H9 (cell line): ENCODE measurements around the gene PLXNC1. TPM values are rescaled to one million over a fixed set of nuclear protein-coding genes. Genes with fewer than 3 reads are reported as not detected.

Experiments used
- DNase-seq: peaks from one replicate; pipeline ENCODE4 v3.0.0-alpha.2; 2017
- H2AFZ ChIP-seq: one replicate; pipeline ENCODE4 v1.6.1; 2013; ENCODE audit warnings: mild to moderate bottlenecking, low read length, control low read depth, moderate library complexity
- H2AK5ac ChIP-seq: 2 replicates; pipeline ENCODE4 v1.6.1; 2013; ENCODE audit warnings: low read length, control low read depth, mixed read lengths; ENCODE audit not compliant: insufficient read length
- H2BK120ac ChIP-seq: one replicate; pipeline ENCODE4 v1.6.1; 2013; ENCODE audit warnings: low read depth, mild to moderate bottlenecking, low read length, control low read depth, inconsistent platforms; ENCODE audit not compliant: poor library complexity, severe bottlenecking
- H2BK12ac ChIP-seq: 2 replicates; pipeline ENCODE4 v1.6.1; 2013; ENCODE audit warnings: low read length, control low read depth, mixed read lengths, low read depth; ENCODE audit not compliant: insufficient read length
- H2BK15ac ChIP-seq: 2 replicates; pipeline ENCODE4 v1.6.1; 2013; ENCODE audit warnings: low read depth, low read length, control low read depth
- H2BK20ac ChIP-seq: one replicate; pipeline ENCODE4 v1.6.1; 2013; ENCODE audit warnings: low read depth, mild to moderate bottlenecking, low read length, control low read depth, inconsistent platforms; ENCODE audit not compliant: poor library complexity, severe bottlenecking
- H2BK5ac ChIP-seq: 2 replicates; pipeline ENCODE4 v1.6.1; 2013; ENCODE audit warnings: low read length, control low read depth, mixed read lengths; ENCODE audit not compliant: insufficient read length
- H3K14ac ChIP-seq: 2 replicates; pipeline ENCODE4 v1.6.1; 2013; ENCODE audit warnings: low read length, control low read depth; ENCODE audit not compliant: insufficient read depth
- H3K18ac ChIP-seq: 2 replicates; pipeline ENCODE4 v1.6.1; 2013; ENCODE audit warnings: low read depth, mild to moderate bottlenecking, mixed read lengths, low read length, control low read depth; ENCODE audit not compliant: insufficient read length
- H3K23ac ChIP-seq: 2 replicates; pipeline ENCODE4 v1.6.1; 2013; ENCODE audit warnings: low read length, control low read depth, mixed read lengths, low read depth; ENCODE audit not compliant: insufficient read length
- H3K23me2 ChIP-seq: 2 replicates; pipeline ENCODE4 v1.6.1; 2013; ENCODE audit warnings: low read depth, mild to moderate bottlenecking, mixed read lengths, low read length, control low read depth; ENCODE audit not compliant: insufficient read length, poor library complexity, severe bottlenecking
- H3K27ac ChIP-seq: 2 replicates; pipeline ENCODE4 v1.5.1; 2013; ENCODE audit warnings: low read length, control low read depth, mixed read lengths, low read depth; ENCODE audit not compliant: insufficient read length
- H3K27me3 ChIP-seq: 2 replicates; pipeline ENCODE4 v1.6.1; 2013; ENCODE audit warnings: low read length, control low read depth, inconsistent platforms; ENCODE audit not compliant: insufficient read depth
- H3K4ac ChIP-seq: 2 replicates; pipeline ENCODE4 v1.6.1; 2013; ENCODE audit warnings: low read depth, mild to moderate bottlenecking, control low read depth, inconsistent platforms, low read length, moderate library complexity
- H3K4me1 ChIP-seq: 2 replicates; pipeline ENCODE4 v1.6.1; 2013; ENCODE audit warnings: low read length, control low read depth, inconsistent platforms; ENCODE audit not compliant: insufficient read depth
- H3K4me2 ChIP-seq: 2 replicates; pipeline ENCODE4 v1.6.1; 2013; ENCODE audit warnings: low read length, control low read depth, mixed read lengths; ENCODE audit not compliant: insufficient read length, insufficient read depth
- H3K56ac ChIP-seq: 2 replicates; pipeline ENCODE4 v1.6.1; 2013; ENCODE audit warnings: low read depth, mild to moderate bottlenecking, mixed read lengths, low read length, control low read depth; ENCODE audit not compliant: insufficient read length
- H3K79me1 ChIP-seq: 2 replicates; pipeline ENCODE4 v1.6.1; 2013; ENCODE audit warnings: low read depth, mild to moderate bottlenecking, moderate library complexity, low read length, control low read depth, inconsistent platforms; ENCODE audit not compliant: insufficient read depth, poor library complexity, severe bottlenecking
- H3K79me2 ChIP-seq: 2 replicates; pipeline ENCODE4 v1.6.1; 2013; ENCODE audit warnings: low read length, control low read depth, inconsistent platforms; ENCODE audit not compliant: insufficient read depth
- H3K9ac ChIP-seq: 2 replicates; pipeline ENCODE4 v1.6.1; 2013; ENCODE audit warnings: low read length, control low read depth, mixed read lengths; ENCODE audit not compliant: insufficient read length; ENCODE audit errors: extremely low read depth
- H3K9me3 ChIP-seq: one replicate; pipeline ENCODE4 v1.6.1; 2013; ENCODE audit warnings: low read depth, low read length, inconsistent platforms; ENCODE audit not compliant: control insufficient read depth
- H3T11ph ChIP-seq: one replicate; pipeline ENCODE4 v1.6.1; 2013; ENCODE audit warnings: mild to moderate bottlenecking, low read length, control low read depth, inconsistent platforms
- H4K20me1 ChIP-seq: one replicate; pipeline ENCODE4 v1.6.1; 2013; ENCODE audit not compliant: control insufficient read depth, insufficient read length, insufficient read depth
- H4K5ac ChIP-seq: 2 replicates; pipeline ENCODE4 v1.6.1; 2013; ENCODE audit warnings: low read depth, mild to moderate bottlenecking, mixed read lengths, low read length, control low read depth; ENCODE audit not compliant: insufficient read length
- H4K8ac ChIP-seq: replicated peaks from 2 replicates; pipeline ENCODE4 v1.6.1; 2013; ENCODE audit warnings: low read length, control low read depth, mixed read lengths, low read depth; ENCODE audit not compliant: insufficient read length
- H4K91ac ChIP-seq: 2 replicates; pipeline ENCODE4 v1.6.1; 2013; ENCODE audit warnings: low read depth, mild to moderate bottlenecking, moderate library complexity, mixed read lengths, low read length, control low read depth; ENCODE audit not compliant: insufficient read length
- H3K27ac Mint-ChIP-seq, 3 experiments: 2 replicates in 2 of 3; 3 replicates in 1 of 3; pipeline ENCODE4 v1.8.0; 2020 to 2021; ENCODE audit warnings: mixed read lengths in 3 of 3, mild to moderate bottlenecking in 1 of 3, moderate library complexity in 1 of 3
- H3K27me3 Mint-ChIP-seq: 2 replicates; pipeline ENCODE4 v1.8.0; 2021; ENCODE audit warnings: low read depth, mild to moderate bottlenecking, moderate library complexity, mixed read lengths
- H3K36me3 Mint-ChIP-seq, 3 experiments: 2 replicates in 2 of 3; 3 replicates in 1 of 3; pipeline ENCODE4 v1.8.0; 2020 to 2021; ENCODE audit warnings: low read depth in 3 of 3, mixed read lengths in 3 of 3; ENCODE audit not compliant: insufficient read depth in 1 of 3
- H3K4me1 Mint-ChIP-seq, 2 experiments: 2 replicates each; pipeline ENCODE4 v1.8.0; 2020; ENCODE audit warnings: mixed read lengths in 2 of 2
- H3K4me3 Mint-ChIP-seq, 2 experiments: 2 replicates in 1 of 2; 3 replicates in 1 of 2; pipeline ENCODE4 v1.8.0; 2020 to 2021; ENCODE audit warnings: mild to moderate bottlenecking in 2 of 2, mixed read lengths in 2 of 2, moderate library complexity in 1 of 2
- H3K9me3 Mint-ChIP-seq, 2 experiments: 2 replicates in 1 of 2; 3 replicates in 1 of 2; pipeline ENCODE4 v1.8.0; 2020; ENCODE audit warnings: mild to moderate bottlenecking in 2 of 2, mixed read lengths in 2 of 2, moderate library complexity in 1 of 2
- WGBS: extraction: QIAGEN DNeasy Blood & Tissue Kit; methylation state at CpG from one replicate; pipeline ENCODE4 v1.1.7; 2013; ENCODE audit warnings: missing lambda C conversion rate, low lambda C conversion rate, mixed read lengths; ENCODE audit not compliant: insufficient read length; ENCODE audit errors: extremely low coverage; 5-methylcytosine and 5-hydroxymethylcytosine counted together
- total RNA-seq: library from RNA; stranded (reverse); gene quantifications from 2 replicates; pipeline ENCODE4 v1.2.1, GENCODE V29; 2021
- TF ChIP-seq, protein P1 (sequence below): fragments of 200-600 bp; sonication (generic); conservative IDR thresholded peaks from 3 replicates; pipeline ENCODE4 v1.8.0; 2021; ENCODE audit warnings: antibody characterized with exemption, mild to moderate bottlenecking

PLXNC1 gene
- total RNA-seq, 1 experiment from 2014 or later = 1.2 TPM

DNA sequence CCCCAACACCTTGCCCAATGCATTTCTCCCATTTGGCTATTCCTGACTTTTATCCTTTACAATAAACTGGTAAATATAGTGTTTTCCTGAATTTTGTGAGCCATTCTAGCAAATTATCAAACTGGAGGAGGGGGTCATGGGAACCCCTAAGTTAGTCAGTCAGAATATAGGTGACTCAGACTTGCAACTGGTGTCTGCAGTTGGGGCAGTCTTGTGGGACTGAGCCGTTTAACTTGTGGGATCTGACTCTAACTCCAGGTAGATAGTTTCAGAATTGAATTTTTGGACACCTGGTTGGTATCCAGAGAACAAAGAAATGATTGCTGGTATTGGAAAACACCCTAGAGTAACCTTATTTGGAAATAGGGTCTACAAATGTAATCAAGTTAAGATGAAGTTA lies 177.9 kb downstream of the PLXNC1 start:
- Histone ChIP-seq H3K56ac (no peak overlapping the region), H3K79me1 (no peaks in the 10 kb centered on the region), H3K4me2 (no peak overlapping the region), H3K79me2 (no peaks in the 10 kb centered on the region), H2BK120ac (no peak overlapping the region), H2AFZ (no peak overlapping the region), H3K4me1 (no peaks in the 10 kb centered on the region), H3K9me3 (peaks cover 5% of the 10 kb centered on the region), H3K9ac (no peak overlapping the region), H3K14ac (no peak overlapping the region), H3K18ac (no peak overlapping the region), H4K20me1 (no peaks in the 10 kb centered on the region), H4K91ac (no peak overlapping the region), H4K8ac (no peak overlapping the region), H2BK20ac (no peak overlapping the region), H3T11ph (no peak overlapping the region), H3K27me3 (no peaks in the 10 kb centered on the region), H3K23ac (no peak overlapping the region), H3K4ac (no peak overlapping the region), H3K27ac (no peak overlapping the region), H3K23me2 (no peaks in the 10 kb centered on the region), H2AK5ac (no peak overlapping the region), H2BK12ac (no peak overlapping the region), H2BK5ac (no peak overlapping the region), H2BK15ac (no peak overlapping the region), H4K5ac (no peak overlapping the region)
- DNase-seq = no peak
- TF ChIP-seq, protein P1, sequence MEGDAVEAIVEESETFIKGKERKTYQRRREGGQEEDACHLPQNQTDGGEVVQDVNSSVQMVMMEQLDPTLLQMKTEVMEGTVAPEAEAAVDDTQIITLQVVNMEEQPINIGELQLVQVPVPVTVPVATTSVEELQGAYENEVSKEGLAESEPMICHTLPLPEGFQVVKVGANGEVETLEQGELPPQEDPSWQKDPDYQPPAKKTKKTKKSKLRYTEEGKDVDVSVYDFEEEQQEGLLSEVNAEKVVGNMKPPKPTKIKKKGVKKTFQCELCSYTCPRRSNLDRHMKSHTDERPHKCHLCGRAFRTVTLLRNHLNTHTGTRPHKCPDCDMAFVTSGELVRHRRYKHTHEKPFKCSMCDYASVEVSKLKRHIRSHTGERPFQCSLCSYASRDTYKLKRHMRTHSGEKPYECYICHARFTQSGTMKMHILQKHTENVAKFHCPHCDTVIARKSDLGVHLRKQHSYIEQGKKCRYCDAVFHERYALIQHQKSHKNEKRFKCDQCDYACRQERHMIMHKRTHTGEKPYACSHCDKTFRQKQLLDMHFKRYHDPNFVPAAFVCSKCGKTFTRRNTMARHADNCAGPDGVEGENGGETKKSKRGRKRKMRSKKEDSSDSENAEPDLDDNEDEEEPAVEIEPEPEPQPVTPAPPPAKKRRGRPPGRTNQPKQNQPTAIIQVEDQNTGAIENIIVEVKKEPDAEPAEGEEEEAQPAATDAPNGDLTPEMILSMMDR = no peak
- H3K4me3 Mint-ChIP-seq = no peak overlapping the region
- no peaks in the 10 kb centered on the region for H3K4me1 Mint-ChIP-seq
- no peaks in the 10 kb centered on the region for H3K27me3 Mint-ChIP-seq
- no peak overlapping the region for H3K27ac Mint-ChIP-seq
- peaks cover 31 to 69% (median 45%) of the 10 kb centered on the region in 3 experiments for H3K36me3 Mint-ChIP-seq
- peaks cover 10 to 17% of the 10 kb centered on the region in 2 experiments for H3K9me3 Mint-ChIP-seq
- WGBS = no CpG with 5 or more reads among the region's 1 CpG
